ENCODE measurements around the gene GRK2. TPM values are rescaled to one million over a fixed set of nuclear protein-coding genes. Genes with fewer than 3 reads are reported as not detected.

GRK2 gene
- total and polyA plus RNA-seq, 9 of the 15 experiments (the other 6 are each of a cell fraction or from before 2014, with no cell fraction given), result 0.24 to 95.8 (median 56.5) TPM

DNA sequence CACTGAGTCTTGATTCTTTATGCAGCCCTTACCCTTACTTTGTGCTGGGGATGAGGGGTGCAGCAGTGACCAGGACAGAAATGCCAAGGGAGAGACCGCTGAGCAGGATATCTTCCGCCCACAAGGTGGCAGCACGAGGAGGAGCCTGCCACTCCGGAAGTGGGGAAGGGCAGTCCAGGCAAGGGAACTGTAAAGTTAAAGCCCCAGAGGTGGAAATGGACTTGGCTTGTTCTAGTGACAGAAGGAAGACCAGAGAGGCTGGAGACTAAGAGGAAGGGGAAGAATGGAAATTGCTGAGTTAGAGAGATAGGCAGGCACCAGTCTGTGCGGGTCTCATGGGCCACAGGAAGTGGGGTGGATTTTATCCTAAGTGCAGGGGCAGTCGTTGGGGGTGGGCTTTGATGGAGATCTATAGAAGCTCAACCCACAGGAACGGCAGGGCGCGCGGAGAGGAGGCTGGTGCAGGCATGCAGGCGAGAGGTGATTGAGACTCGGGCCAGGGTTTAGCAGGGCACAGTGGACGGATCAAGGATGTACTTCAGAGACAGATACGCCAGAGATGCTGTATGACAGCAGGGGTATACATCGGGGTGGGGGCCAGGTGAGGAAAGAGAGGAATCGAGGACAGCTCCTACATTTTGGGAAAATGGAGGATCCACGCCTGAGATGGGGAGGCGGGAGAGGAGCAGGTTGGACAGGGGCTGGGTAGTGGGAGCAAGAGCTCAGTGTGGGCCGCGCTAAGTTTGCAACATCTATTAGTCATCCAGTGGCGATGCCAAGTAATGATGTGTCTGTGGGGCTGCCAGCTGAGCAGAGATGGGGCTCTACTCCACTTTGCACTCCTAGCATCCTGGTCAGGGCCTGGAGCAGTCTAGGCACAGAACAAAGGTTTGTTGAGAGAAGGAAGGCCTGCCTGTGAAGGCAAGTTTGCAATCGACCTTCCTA is 3.3 kb upstream of the GRK2 start (continued):
- TF ChIP-seq EGR1 (conservative IDR thresholded peaks at IDR 0.05), result no peak
- TF ChIP-seq CREB1 (IDR thresholded peaks at IDR 0.05), result no peak
- TF ChIP-seq CREB1 (CRISPR knock-in tag; IDR thresholded peaks at IDR 0.05), result no peak
- peak; percentile 44; the same call in 1 of the 2 replicates for TF ChIP-seq CC2D1A (IDR thresholded peaks at IDR 0.05)
- TF ChIP-seq NEUROD1 (IDR thresholded peaks at IDR 0.05; ENCODE audit: borderline replicate concordance, low read depth, low read length, partially characterized antibody), result no peak
- TF ChIP-seq NR1H2 (CRISPR knock-in tag; IDR thresholded peaks at IDR 0.05), result no peak
- peak; percentile 3; the same call in 1 of the 2 replicates for TF ChIP-seq JUN (IDR thresholded peaks at IDR 0.05; ENCODE audit: borderline replicate concordance, low read depth, low read length)
- no peak for TF ChIP-seq JUN (CRISPR knock-in tag; IDR thresholded peaks at IDR 0.05; ENCODE audit: borderline replicate concordance)
- TF ChIP-seq ZNF263 (CRISPR knock-in tag; IDR thresholded peaks at IDR 0.05; ENCODE audit: borderline replicate concordance), result no peak
- no peak for TF ChIP-seq RFX5 (IDR thresholded peaks at IDR 0.05; ENCODE audit: low read depth, low read length)
- no peak for TF ChIP-seq NFE2L1 (tag; IDR thresholded peaks at IDR 0.05; ENCODE audit: borderline replicate concordance, low read depth)
- TF ChIP-seq ZNF282 (CRISPR knock-in tag; IDR thresholded peaks at IDR 0.05), result no peak
- TF ChIP-seq NR2C2 (CRISPR knock-in tag; IDR thresholded peaks at IDR 0.05), result peak; percentile 58; the same call in 1 of the 2 replicates
- TF ChIP-seq NR2C2 (tag; IDR thresholded peaks at IDR 0.05), result peak; percentile 63; the same call in 1 of the 2 replicates
- TF ChIP-seq ZNF57 (CRISPR knock-in tag; IDR thresholded peaks at IDR 0.05), result no peak
- no peak for TF ChIP-seq MTA2 (IDR thresholded peaks at IDR 0.05; ENCODE audit: low read depth)
- TF ChIP-seq SMARCC2 (IDR thresholded peaks at IDR 0.05; ENCODE audit: low read depth), result no peak
- TF ChIP-seq ZNF41 (CRISPR knock-in tag; conservative IDR thresholded peaks at IDR 0.05), result no peak
- TF ChIP-seq DIDO1 (tag; IDR thresholded peaks at IDR 0.05; ENCODE audit: low read depth), result peak; percentile 60; the same call in 1 of the 2 replicates
- TF ChIP-seq GABPB2 (CRISPR knock-in tag; conservative IDR thresholded peaks at IDR 0.05), result no peak
- no peak for TF ChIP-seq ZNF644 (tag; IDR thresholded peaks at IDR 0.05; ENCODE audit: low read depth)
- no peak for TF ChIP-seq BCOR (IDR thresholded peaks at IDR 0.05)
- TF ChIP-seq YY1 (IDR thresholded peaks at IDR 0.05; ENCODE audit: borderline replicate concordance in 1 of 3, control insufficient read depth in 1 of 3, extremely low read depth in 1 of 3, insufficient read depth in 3 of 3, insufficient read length in 1 of 3, insufficient replicate concordance in 2 of 3, low read depth in 1 of 3, low read length in 2 of 3), result no peak
- TF ChIP-seq, protein P1, sequence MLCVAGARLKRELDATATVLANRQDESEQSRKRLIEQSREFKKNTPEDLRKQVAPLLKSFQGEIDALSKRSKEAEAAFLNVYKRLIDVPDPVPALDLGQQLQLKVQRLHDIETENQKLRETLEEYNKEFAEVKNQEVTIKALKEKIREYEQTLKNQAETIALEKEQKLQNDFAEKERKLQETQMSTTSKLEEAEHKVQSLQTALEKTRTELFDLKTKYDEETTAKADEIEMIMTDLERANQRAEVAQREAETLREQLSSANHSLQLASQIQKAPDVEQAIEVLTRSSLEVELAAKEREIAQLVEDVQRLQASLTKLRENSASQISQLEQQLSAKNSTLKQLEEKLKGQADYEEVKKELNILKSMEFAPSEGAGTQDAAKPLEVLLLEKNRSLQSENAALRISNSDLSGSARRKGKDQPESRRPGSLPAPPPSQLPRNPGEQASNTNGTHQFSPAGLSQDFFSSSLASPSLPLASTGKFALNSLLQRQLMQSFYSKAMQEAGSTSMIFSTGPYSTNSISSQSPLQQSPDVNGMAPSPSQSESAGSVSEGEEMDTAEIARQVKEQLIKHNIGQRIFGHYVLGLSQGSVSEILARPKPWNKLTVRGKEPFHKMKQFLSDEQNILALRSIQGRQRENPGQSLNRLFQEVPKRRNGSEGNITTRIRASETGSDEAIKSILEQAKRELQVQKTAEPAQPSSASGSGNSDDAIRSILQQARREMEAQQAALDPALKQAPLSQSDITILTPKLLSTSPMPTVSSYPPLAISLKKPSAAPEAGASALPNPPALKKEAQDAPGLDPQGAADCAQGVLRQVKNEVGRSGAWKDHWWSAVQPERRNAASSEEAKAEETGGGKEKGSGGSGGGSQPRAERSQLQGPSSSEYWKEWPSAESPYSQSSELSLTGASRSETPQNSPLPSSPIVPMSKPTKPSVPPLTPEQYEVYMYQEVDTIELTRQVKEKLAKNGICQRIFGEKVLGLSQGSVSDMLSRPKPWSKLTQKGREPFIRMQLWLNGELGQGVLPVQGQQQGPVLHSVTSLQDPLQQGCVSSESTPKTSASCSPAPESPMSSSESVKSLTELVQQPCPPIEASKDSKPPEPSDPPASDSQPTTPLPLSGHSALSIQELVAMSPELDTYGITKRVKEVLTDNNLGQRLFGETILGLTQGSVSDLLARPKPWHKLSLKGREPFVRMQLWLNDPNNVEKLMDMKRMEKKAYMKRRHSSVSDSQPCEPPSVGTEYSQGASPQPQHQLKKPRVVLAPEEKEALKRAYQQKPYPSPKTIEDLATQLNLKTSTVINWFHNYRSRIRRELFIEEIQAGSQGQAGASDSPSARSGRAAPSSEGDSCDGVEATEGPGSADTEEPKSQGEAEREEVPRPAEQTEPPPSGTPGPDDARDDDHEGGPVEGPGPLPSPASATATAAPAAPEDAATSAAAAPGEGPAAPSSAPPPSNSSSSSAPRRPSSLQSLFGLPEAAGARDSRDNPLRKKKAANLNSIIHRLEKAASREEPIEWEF (CRISPR knock-in tag; IDR thresholded peaks at IDR 0.05), result no peak
- no peak for TF ChIP-seq ZNF121 (CRISPR knock-in tag; conservative IDR thresholded peaks at IDR 0.05)

All from K562 (cell line).